Gastrocnemius medialis (tissue), 4 donors: ENCODE results near the gene SRPX.

Experiments used
- POLR2A ChIP-seq, 2 donors: fragments of 450-650 bp; IDR thresholded peaks; one replicate each; pipeline ENCODE4 v1.6.1; 2017; ENCODE audit warnings: antibody characterized with exemption in 2 of 2, mild to moderate bottlenecking in 2 of 2, moderate library complexity in 2 of 2
- TF ChIP-seq, protein P1 (sequence below), 5 experiments: fragments of 450-650 bp in 3 of 5; fragments of 200-600 bp in 2 of 5; sonication (generic) in 2 of 5; IDR thresholded peaks in 4 of 5; conservative IDR thresholded peaks in 1 of 5; 1 replicate in 4 of 5; 2 replicates in 1 of 5; pipeline ENCODE4 v1.5.1; 2016 to 2019; ENCODE audit warnings: antibody characterized with exemption in 5 of 5, mild to moderate bottlenecking in 3 of 5, moderate library complexity in 3 of 5

DNA sequence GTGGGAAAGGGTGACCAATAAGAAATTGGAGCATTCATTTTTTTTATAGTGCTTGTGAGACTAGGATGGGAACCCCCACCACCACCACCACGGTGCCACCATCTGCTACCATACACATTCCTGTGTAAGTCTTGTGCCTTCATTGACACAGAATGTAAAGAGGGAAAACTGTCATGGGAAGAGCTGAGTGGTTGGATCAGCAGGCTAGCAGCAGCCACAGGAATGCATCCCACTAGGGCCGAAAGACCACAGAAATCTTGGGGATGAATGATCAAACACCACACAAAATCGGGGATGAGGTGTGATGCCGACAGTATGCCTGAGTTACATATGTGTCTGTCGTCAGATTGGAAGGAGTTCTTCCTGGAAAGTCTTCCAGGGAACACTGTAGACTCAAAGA, 69.2 kb downstream of the SRPX start:
- TF ChIP-seq POLR2A (IDR thresholded peaks at IDR 0.05): no peak
- TF ChIP-seq, protein P1, sequence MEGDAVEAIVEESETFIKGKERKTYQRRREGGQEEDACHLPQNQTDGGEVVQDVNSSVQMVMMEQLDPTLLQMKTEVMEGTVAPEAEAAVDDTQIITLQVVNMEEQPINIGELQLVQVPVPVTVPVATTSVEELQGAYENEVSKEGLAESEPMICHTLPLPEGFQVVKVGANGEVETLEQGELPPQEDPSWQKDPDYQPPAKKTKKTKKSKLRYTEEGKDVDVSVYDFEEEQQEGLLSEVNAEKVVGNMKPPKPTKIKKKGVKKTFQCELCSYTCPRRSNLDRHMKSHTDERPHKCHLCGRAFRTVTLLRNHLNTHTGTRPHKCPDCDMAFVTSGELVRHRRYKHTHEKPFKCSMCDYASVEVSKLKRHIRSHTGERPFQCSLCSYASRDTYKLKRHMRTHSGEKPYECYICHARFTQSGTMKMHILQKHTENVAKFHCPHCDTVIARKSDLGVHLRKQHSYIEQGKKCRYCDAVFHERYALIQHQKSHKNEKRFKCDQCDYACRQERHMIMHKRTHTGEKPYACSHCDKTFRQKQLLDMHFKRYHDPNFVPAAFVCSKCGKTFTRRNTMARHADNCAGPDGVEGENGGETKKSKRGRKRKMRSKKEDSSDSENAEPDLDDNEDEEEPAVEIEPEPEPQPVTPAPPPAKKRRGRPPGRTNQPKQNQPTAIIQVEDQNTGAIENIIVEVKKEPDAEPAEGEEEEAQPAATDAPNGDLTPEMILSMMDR (IDR thresholded peaks at IDR 0.05 in 4 of 5, conservative IDR thresholded peaks at IDR 0.05 in 1 of 5): no peak
